ENCODE results near the gene OPRL1.
A peak's percentile ranks its signal among the peaks of the same experiment; 100 is the strongest.

The OPRL1 gene

DNA sequence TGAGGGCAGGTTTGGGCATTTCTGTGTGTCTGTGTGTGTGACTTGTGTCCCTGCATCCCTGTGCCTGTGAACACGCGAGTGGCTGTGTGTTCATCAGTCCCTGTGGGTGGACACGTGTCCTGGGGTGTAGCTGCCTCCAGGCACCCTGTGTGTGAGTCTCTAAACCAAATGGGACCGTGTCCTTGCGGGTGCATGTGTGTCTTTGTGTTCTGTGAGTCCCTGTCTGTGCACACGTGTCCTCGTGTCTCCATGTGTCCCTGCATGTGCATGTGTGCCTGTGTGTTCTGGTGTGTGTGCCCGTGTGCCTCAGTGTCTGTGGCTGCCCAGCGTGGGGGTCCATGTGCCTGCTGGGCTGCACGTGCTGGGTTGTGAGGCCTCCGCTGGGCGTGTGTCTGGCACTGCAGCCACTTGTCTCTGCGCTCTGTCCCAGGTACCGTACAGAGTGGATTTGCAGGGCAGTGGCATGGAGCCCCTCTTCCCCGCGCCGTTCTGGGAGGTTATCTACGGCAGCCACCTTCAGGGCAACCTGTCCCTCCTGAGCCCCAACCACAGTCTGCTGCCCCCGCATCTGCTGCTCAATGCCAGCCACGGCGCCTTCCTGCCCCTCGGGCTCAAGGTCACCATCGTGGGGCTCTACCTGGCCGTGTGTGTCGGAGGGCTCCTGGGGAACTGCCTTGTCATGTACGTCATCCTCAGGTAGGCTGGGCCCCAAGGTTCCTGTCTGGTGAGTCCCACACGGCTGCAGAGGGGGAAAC is 12.6 kb downstream of the OPRL1 start:
- H3K4me3 Mint-ChIP-seq: no peak overlapping the region
- no peak overlapping the region for H3K27ac Mint-ChIP-seq
- no peaks in the 10 kb centered on the region for H3K27me3 Mint-ChIP-seq
- H3K9me3 Mint-ChIP-seq: peaks cover 7% of the 10 kb centered on the region
- no peaks in the 10 kb centered on the region for H3K4me1 Mint-ChIP-seq (ENCODE audit: low read depth)
- peaks cover 5% of the 10 kb centered on the region for H3K36me3 Mint-ChIP-seq (ENCODE audit: low read depth)

DNA sequence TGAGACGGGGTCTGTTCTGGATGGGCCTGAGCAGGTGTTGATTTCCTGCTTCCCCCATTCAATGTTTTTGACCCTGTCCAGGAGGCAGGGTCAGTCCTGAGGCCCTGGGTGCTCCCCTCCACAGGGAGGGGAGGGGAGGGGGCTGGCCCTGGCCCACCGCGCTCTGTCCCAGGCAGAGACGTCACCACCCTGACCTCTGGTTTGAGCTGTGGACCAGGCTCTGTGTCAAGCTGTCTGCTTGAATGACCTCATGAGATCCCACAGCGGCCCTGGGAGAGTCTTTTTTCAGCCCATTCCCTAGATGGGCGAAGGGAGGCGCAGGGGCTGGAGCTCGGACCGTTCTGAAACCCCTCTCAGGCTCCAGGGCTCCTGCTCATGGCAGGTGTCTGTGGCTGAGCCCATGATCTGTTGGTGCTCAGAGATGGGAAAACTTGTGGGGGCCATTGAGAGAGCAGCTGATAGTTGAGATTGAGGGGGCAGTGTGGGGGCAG is 13.2 kb downstream of the OPRL1 start:
- no peak overlapping the region for H3K27ac Mint-ChIP-seq
- H3K4me3 Mint-ChIP-seq: no peak overlapping the region
- peaks cover 5% of the 10 kb centered on the region for H3K36me3 Mint-ChIP-seq (ENCODE audit: low read depth)
- H3K4me1 Mint-ChIP-seq (ENCODE audit: low read depth): no peaks in the 10 kb centered on the region
- peaks cover 5% of the 10 kb centered on the region for H3K9me3 Mint-ChIP-seq
- H3K27me3 Mint-ChIP-seq: no peaks in the 10 kb centered on the region

DNA sequence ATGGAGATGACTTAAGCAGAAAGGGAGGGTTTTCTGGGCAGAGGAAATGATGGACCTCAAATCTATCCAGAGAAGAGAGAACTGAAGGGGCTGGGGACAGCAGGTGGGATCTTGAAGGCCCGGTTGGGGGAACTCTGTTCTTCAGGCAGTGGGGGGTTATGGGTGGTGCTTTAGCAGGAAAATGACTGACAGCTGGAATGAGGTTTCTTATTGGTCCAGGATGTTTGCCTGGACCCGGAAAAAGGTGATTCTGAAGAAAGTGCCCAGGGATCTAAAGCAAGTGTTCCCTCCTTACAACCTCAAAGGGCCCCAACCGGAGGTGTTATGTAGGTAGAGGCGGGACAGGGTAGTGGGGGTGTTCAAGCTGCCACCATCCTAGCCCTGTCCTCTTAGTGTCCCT is 15.6 kb downstream of the OPRL1 start:
- peaks cover 5% of the 10 kb centered on the region for H3K9me3 Mint-ChIP-seq
- H3K4me3 Mint-ChIP-seq: no peak overlapping the region
- no peak overlapping the region for H3K27ac Mint-ChIP-seq
- H3K27me3 Mint-ChIP-seq: no peaks in the 10 kb centered on the region
- peaks cover 4% of the 10 kb centered on the region for H3K4me1 Mint-ChIP-seq (ENCODE audit: low read depth)
- peaks cover 5% of the 10 kb centered on the region for H3K36me3 Mint-ChIP-seq (ENCODE audit: low read depth)

DNA sequence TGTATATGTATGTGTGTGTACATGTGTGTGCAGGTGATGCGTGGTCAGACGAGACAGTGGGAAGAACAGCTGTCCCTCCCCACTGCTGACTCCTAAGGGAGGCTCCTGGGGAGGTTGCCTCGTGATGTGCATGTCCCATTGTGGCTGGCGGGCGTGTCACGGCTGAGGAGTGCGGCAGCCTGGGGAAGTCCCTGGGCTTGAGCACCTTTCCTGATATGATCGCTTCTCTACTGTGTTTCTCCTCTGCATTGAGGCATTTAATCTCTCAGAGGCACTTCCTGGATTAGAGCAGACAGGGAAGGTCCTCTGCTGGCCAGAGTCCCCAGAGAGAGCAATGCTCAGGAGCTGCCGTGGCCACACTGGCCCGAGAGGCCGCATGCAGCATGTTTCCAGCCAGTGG is 16.0 kb downstream of the OPRL1 start:
- peaks cover 5% of the 10 kb centered on the region for H3K36me3 Mint-ChIP-seq (ENCODE audit: low read depth)
- H3K27me3 Mint-ChIP-seq: peaks cover 1% of the 10 kb centered on the region
- H3K9me3 Mint-ChIP-seq: peaks cover 5% of the 10 kb centered on the region

DNA sequence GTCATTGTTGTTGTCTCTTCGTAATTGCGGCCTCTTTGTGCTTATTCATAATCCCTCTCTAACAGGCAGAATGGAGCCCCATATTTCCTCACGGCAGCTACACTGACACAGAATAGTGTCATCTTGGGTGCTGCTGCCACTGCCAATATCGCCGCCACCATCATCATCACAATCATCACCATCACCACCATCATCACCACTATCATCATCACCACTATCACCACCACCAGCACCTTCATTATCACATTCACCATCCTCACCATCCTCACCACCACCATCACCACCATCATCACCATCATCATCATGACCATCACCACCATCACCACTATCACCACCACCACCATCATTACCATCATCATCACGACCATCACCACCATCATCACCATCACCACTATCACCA is 16.7 kb downstream of the OPRL1 start:
- Mint-ChIP-seq H3K4me3 (no peak overlapping the region), H3K9me3 (peaks cover 5% of the 10 kb centered on the region), H3K27me3 (peaks cover 7% of the 10 kb centered on the region), H3K4me1 (ENCODE audit: low read depth) (peaks cover 12% of the 10 kb centered on the region), H3K36me3 (ENCODE audit: low read depth) (peaks cover 5% of the 10 kb centered on the region), H3K27ac (no peak overlapping the region)

More for the DNA sequence above, 16.0 kb downstream of the OPRL1 start:
- Mint-ChIP-seq H3K27ac (no peak overlapping the region), H3K4me1 (ENCODE audit: low read depth) (peaks cover 6% of the 10 kb centered on the region), H3K4me3 (no peak overlapping the region)

DNA sequence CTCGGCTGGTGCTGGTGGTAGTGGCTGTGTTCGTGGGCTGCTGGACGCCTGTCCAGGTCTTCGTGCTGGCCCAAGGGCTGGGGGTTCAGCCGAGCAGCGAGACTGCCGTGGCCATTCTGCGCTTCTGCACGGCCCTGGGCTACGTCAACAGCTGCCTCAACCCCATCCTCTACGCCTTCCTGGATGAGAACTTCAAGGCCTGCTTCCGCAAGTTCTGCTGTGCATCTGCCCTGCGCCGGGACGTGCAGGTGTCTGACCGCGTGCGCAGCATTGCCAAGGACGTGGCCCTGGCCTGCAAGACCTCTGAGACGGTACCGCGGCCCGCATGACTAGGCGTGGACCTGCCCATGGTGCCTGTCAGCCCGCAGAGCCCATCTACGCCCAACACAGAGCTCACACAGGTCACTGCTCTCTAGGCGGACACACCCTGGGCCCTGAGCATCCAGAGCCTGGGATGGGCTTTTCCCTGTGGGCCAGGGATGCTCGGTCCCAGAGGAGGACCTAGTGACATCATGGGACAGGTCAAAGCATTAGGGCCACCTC is 18.7 kb downstream of the OPRL1 start:
- Mint-ChIP-seq H3K4me3 (no peak overlapping the region), H3K4me1 (ENCODE audit: low read depth) (peaks cover 12% of the 10 kb centered on the region), H3K9me3 (peaks cover 5% of the 10 kb centered on the region), H3K27ac (no peak overlapping the region), H3K36me3 (ENCODE audit: low read depth) (peaks cover 5% of the 10 kb centered on the region), H3K27me3 (peaks cover 18% of the 10 kb centered on the region)

DNA sequence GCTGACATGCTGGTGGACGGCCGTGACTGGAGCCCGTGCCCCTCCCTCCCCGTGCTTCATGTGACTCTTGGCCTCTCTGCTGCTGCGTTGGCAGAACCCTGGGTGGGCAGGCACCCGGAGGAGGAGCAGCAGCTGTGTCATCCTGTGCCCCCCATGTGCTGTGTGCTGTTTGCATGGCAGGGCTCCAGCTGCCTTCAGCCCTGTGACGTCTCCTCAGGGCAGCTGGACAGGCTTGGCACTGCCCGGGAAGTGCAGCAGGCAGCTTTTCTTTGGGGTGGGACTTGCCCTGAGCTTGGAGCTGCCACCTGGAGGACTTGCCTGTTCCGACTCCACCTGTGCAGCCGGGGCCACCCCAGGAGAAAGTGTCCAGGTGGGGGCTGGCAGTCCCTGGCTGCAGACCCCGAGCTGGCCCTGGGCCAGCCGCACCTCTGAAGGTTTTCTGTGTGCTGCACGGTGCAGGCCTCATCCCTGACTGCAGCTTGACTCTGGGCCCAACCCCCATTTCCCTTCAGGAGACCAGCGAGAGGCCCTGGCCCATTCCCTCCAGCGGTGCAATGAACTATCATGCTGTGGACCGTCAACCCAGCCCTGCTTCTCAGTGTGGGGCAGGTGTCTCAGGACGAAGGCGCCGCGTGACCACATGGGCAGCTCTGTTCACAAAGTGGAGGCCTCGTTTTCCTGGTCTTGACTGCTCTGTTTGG is 19.4 kb downstream of the OPRL1 start:
- Mint-ChIP-seq H3K27ac (no peak overlapping the region), H3K27me3 (peaks cover 20% of the 10 kb centered on the region), H3K9me3 (peaks cover 5% of the 10 kb centered on the region), H3K36me3 (ENCODE audit: low read depth) (peaks cover 5% of the 10 kb centered on the region), H3K4me1 (ENCODE audit: low read depth) (peaks cover 12% of the 10 kb centered on the region), H3K4me3 (no peak overlapping the region)

DNA sequence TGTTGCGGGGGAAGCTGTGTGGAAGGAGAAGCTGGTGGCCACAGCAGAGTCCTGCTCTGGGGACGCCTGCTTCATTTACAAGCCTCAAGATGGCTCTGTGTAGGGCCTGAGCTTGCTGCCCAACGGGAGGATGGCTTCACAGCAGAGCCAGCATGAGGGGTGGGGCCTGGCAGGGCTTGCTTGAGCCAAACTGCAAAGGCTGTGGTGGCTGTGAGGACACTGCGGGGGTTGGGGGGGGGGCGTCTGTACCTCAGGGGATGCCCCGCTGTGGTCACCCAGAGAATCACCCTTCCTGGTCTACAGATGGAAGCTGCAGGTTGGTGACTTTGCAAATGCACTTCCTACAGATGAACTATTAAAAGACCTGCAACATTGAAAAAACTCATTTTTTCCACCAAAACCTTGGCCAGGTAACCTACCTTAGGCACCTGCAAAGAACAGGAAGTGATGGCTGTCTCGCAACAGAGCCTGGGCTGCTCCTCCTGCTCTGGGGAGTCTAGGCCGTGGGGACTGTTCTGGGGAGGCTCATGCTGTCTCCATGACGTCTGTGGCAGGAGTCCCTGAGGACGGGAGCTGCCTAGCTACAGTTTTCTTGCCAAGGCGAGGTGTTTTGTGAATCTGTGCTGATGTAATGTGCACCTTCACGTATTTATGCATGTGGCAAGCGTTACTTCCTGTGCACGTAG is 20.1 kb downstream of the OPRL1 start:
- Mint-ChIP-seq H3K4me1 (ENCODE audit: low read depth) (peaks cover 12% of the 10 kb centered on the region), H3K27ac (no peak overlapping the region)

DNA sequence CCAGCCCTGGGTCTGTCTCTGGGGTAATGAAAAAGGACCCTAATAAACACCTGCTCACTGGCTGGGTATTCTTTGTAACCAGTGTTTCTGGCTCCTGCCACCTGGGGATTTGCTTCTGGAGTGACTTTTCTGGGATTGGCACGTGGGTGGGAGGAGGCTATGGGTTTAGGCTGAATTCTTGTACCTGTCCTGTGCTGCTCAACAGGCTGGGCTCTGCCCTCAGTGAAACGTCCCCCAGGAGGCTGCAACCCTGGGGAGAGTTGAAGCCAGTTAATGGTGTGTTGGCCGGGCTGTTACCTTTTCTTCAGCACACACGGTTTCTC is 20.6 kb downstream of the OPRL1 start:
- peaks cover 20% of the 10 kb centered on the region for H3K27me3 Mint-ChIP-seq
- no peak overlapping the region for H3K4me3 Mint-ChIP-seq
- H3K9me3 Mint-ChIP-seq: peaks cover 5% of the 10 kb centered on the region
- peaks cover 5% of the 10 kb centered on the region for H3K36me3 Mint-ChIP-seq (ENCODE audit: low read depth)
- H3K27ac Mint-ChIP-seq: no peak overlapping the region
- H3K4me1 Mint-ChIP-seq (ENCODE audit: low read depth): peaks cover 12% of the 10 kb centered on the region

More for the DNA sequence above, 20.1 kb downstream of the OPRL1 start:
- H3K4me3 Mint-ChIP-seq: no peak overlapping the region
- H3K36me3 Mint-ChIP-seq (ENCODE audit: low read depth): peaks cover 5% of the 10 kb centered on the region
- H3K27me3 Mint-ChIP-seq: peaks cover 20% of the 10 kb centered on the region
- H3K9me3 Mint-ChIP-seq: peaks cover 5% of the 10 kb centered on the region

DNA sequence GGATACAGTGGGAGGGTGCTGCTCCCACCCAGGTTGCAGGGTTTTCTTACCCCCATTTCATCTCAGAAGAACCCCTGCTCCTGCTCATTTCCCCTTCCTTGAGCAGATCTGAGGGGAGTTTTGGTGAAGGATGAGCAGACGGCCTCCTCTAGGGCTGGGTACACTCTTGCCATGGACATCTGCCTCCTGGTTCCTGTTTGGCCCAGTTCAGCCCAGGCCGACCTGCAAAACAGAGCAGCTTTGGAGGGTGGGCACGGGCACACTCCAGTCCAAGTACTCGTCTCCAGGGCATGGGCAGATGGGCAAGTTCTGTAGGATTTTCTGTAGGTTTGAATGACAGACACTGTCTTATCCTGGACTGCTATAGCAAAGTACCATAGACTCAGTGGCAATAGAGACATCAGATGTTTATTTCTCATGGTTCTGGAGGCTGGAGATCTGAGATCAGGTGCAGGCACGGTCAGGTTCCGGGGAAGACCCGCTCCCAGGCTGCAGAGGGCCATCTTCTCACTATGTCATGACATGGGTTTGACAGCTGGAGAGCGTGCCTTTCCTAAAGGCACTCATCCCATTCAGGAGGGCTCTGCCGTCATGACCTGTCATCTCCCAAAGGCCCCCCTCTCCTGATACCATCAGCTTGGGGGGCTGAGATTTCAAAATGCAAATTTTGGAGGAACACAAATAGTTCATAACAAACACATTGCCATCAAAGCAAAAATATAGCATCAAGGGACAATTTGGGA is 21.2 kb downstream of the OPRL1 start:
- H3K36me3 Mint-ChIP-seq (ENCODE audit: low read depth): peaks cover 5% of the 10 kb centered on the region
- H3K27me3 Mint-ChIP-seq: peaks cover 20% of the 10 kb centered on the region
- H3K4me1 Mint-ChIP-seq (ENCODE audit: low read depth): peaks cover 13% of the 10 kb centered on the region
- H3K27ac Mint-ChIP-seq: no peak overlapping the region
- H3K9me3 Mint-ChIP-seq: peaks cover 5% of the 10 kb centered on the region
- H3K4me3 Mint-ChIP-seq: peak overlapping the region; percentile 24

DNA sequence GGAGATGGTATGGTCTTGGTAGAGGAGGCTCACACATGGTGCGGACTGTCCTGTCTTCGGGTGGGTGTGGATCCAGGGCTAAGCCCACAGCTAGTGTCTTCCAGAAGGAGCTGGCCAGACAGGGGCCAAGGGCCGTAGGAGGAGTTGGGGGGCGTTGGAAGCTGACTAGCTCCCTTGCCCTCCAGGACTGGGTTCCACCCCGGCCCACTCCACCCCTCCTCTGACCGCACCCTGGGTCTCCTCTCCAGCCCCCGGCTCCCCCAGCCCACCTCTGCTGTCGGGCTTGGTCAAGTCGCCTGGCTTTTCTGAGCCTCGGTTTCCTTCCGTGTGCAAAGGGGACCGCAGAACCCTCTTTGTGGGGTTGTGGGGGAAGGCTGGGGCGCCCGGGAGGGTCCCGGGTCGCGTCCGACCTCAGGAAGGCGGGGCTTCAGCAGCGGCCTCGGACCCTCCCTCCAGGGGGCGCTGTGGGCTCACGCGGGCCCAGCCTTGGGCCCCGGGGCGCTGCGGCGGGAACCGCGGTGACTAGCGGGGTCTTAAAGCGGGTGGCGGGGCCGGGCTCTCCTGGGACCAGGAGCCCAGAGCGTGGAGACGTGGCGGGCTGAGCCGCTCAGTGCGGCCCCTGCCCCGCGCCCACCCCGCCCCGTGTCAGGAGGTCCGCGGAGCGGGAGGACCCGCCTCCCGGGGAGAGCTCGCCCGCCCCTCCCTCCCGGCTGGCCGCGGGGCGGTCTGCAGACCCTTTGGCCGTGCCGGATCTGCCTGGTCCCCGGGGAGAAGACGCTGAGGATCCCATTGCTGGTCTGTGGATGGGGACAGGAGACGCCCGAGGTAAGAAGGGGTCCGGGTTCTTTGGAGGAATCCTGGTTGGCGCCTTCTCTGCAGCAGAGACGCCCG is 22.1 kb downstream of the OPRL1 start:
- Mint-ChIP-seq H3K4me3 (peak overlapping the region; percentile 30), H3K36me3 (ENCODE audit: low read depth) (peaks cover under 1% of the 10 kb centered on the region), H3K4me1 (ENCODE audit: low read depth) (peaks cover 16% of the 10 kb centered on the region), H3K27me3 (peaks cover 20% of the 10 kb centered on the region), H3K27ac (no peak overlapping the region), H3K9me3 (peaks cover under 1% of the 10 kb centered on the region)

DNA sequence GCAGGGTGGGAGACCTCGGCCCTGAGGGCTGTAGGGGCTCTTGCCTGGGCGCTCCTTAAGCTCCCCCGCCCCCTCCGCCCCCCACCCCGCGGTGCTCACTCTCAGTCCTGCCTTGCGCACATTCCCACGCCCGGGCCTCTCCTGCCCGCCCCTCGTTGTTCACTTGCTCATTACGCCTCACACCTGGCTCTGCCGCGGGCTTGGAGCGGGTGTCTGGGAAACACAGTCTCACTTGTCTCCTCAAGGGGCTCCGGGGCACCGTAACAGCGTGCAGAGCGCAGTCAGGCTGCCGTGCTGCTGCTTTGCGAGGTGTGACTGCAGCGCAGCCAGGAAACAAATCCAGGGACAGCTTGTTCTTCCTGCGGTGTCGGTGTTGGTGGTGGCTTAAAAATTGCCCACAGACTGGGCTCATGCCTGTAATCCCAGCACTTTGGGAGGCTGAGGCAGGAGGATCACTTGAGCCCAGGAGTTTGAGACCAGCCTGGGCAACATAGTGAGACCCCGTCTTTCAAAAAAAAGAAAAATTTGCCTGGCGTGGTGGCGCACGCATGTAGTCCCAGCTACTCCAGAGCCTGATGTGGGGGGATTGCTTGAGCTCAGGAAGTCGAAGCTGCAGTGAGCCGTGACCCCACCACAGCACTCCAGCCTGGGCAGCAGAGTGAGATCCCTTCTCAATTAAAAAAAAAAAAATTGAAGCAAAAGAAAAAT is 22.9 kb downstream of the OPRL1 start:
- Mint-ChIP-seq H3K36me3 (ENCODE audit: low read depth) (no peaks in the 10 kb centered on the region), H3K4me1 (ENCODE audit: low read depth) (peaks cover 20% of the 10 kb centered on the region), H3K27me3 (peaks cover 20% of the 10 kb centered on the region), H3K4me3 (peak overlapping the region; percentile 39), H3K9me3 (no peaks in the 10 kb centered on the region), H3K27ac (no peak overlapping the region)

Data from stimulated activated naive CD8-positive, alpha-beta T cell treated with anti-CD3 and anti-CD28 coated beads, Interleukin-15, Interleukin-2, amounts not matched to agents 100 ng/mL and 50 ng/mL, for 24 hours (primary cell).